Suprapubic skin (tissue), 3 donors: Measurements from ENCODE around the gene LBHD1.

ENCODE experiments used
- EP300 ChIP-seq: sonication (generic); formaldehyde crosslinking; IDR thresholded peaks from one replicate; pipeline ENCODE4 v1.6.1; 2017; ENCODE audit warnings: antibody characterized with exemption
- POLR2A ChIP-seq, 2 donors: fragments of 450-650 bp; IDR thresholded peaks; one replicate each; pipeline ENCODE4 v1.6.1; 2017; ENCODE audit warnings: antibody characterized with exemption in 2 of 2, mild to moderate bottlenecking in 2 of 2, moderate library complexity in 2 of 2
- TF ChIP-seq, protein P1 (sequence below), 2 donors: fragments of 200-600 bp in 1 of 2; fragments of 450-650 bp in 1 of 2; sonication (generic) in 1 of 2; IDR thresholded peaks; one replicate each; pipeline ENCODE4 v1.5.1; 2016 to 2019; ENCODE audit warnings: antibody characterized with exemption in 2 of 2, mild to moderate bottlenecking in 1 of 2, moderate library complexity in 1 of 2

DNA sequence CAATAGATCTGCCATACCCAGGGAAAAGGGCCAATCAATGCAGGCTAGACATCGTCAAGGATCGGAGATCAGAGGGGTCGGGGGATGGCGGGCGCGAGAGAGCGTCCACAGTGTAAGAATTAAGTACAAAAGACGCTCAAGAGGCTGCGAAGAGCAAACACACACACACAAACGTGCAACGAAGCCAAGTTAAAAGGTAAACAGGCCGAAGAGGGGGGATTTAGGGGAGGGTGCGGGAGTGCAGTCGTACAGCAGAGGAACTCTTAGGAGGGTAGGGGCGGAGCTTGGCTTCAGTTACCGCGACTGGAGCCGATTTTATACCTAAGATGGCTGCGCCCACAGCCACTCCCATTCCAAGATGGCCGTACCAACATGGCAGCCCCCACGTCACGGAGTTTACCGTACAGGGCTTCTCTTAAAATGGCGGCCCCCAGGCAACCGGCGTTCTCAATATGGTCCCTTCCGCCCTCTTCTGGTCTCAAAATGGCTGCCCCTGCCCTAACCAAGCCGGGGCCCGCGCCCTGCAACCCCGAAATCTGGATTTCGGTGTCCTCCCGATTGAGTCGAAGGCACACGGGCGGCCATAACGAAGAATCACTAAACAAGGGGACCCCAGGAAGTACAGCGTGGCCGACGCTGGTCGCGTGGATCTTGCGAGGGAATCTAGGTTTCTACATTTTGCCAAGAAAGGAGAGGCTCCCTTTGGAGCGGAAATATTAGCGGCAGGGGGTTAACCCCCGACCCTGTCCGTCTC, 37.4 kb upstream of the LBHD1 start:
- TF ChIP-seq, protein P1, sequence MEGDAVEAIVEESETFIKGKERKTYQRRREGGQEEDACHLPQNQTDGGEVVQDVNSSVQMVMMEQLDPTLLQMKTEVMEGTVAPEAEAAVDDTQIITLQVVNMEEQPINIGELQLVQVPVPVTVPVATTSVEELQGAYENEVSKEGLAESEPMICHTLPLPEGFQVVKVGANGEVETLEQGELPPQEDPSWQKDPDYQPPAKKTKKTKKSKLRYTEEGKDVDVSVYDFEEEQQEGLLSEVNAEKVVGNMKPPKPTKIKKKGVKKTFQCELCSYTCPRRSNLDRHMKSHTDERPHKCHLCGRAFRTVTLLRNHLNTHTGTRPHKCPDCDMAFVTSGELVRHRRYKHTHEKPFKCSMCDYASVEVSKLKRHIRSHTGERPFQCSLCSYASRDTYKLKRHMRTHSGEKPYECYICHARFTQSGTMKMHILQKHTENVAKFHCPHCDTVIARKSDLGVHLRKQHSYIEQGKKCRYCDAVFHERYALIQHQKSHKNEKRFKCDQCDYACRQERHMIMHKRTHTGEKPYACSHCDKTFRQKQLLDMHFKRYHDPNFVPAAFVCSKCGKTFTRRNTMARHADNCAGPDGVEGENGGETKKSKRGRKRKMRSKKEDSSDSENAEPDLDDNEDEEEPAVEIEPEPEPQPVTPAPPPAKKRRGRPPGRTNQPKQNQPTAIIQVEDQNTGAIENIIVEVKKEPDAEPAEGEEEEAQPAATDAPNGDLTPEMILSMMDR (IDR thresholded peaks at IDR 0.05): peak in 1 of 2 donors; percentile 7
- TF ChIP-seq POLR2A (IDR thresholded peaks at IDR 0.05): peak in 1 of 2 donors; percentile 68
- no peak for TF ChIP-seq EP300
